Smooth muscle cell (in vitro differentiated cells): Measurements from ENCODE around the gene ZSCAN21. TPM values are rescaled to one million over a fixed set of nuclear protein-coding genes. Genes with fewer than 3 reads are reported as not detected.

Experiments used
- DNase-seq: peaks from one replicate; lab custom pipeline; 2025; ENCODE audit not compliant: unreplicated experiment; lab: John Stamatoyannopoulos, UW
- H2AFZ ChIP-seq: fragments of 200-600 bp; sonication (generic); 2 replicates; pipeline ENCODE4 v1.6.0; 2016; ENCODE audit warnings: antibody characterized with exemption, low read depth, mild to moderate bottlenecking
- H3F3A ChIP-seq: fragments of 200-600 bp; sonication (generic); 2 replicates; pipeline ENCODE4 v1.6.0; 2017; ENCODE audit warnings: antibody characterized with exemption, low read depth
- H3K27ac ChIP-seq: fragments of 200-600 bp; sonication (generic); 2 replicates; pipeline ENCODE4 v1.5.1; 2016; ENCODE audit warnings: low read depth, mild to moderate bottlenecking
- H3K27me3 ChIP-seq: fragments of 200-600 bp; sonication (generic); 2 replicates; pipeline ENCODE4 v1.6.1; 2016; ENCODE audit warnings: low read depth, mild to moderate bottlenecking
- H3K36me3 ChIP-seq: fragments of 200-600 bp; sonication (generic); 2 replicates; pipeline ENCODE4 v1.5.1; 2016; ENCODE audit warnings: low read depth
- H3K4me1 ChIP-seq: fragments of 200-600 bp; sonication (generic); 2 replicates; pipeline ENCODE4 v1.5.1; 2016; ENCODE audit warnings: low read depth
- H3K4me2 ChIP-seq: fragments of 200-600 bp; sonication (generic); 2 replicates; pipeline ENCODE4 v1.6.0; 2016; ENCODE audit warnings: mild to moderate bottlenecking
- H3K4me3 ChIP-seq: fragments of 200-600 bp; sonication (generic); 2 replicates; pipeline ENCODE4 v1.5.1; 2016; ENCODE audit warnings: mild to moderate bottlenecking
- H3K79me2 ChIP-seq: fragments of 200-600 bp; sonication (generic); 2 replicates; pipeline ENCODE4 v1.6.0; 2016; ENCODE audit warnings: low read depth, mild to moderate bottlenecking
- H3K9ac ChIP-seq: fragments of 200-600 bp; sonication (generic); 2 replicates; pipeline ENCODE4 v1.6.0; 2016; ENCODE audit warnings: low read depth
- H3K9me3 ChIP-seq: fragments of 200-600 bp; sonication (generic); replicated peaks from 2 replicates; pipeline ENCODE4 v1.5.1; 2016; ENCODE audit warnings: low read depth
- H4K20me1 ChIP-seq: fragments of 200-600 bp; sonication (generic); 2 replicates; pipeline ENCODE4 v1.6.0; 2016; ENCODE audit warnings: low read depth
- WGBS: methylation state at CpG from one replicate; pipeline ENCODE4 v1.1.7; 2016; ENCODE audit warnings: low lambda C conversion rate; 5-methylcytosine and 5-hydroxymethylcytosine counted together
- polyA plus RNA-seq: library from polyadenylated mRNA; unstranded; fragments of >200 nt; fragmentation: Nextera tagmentation; extraction: Ambion mirVana; gene quantifications from 2 replicates; pipeline ENCODE4 v1.2.1, GENCODE V29; 2016
- total RNA-seq: library from RNA; depleted of rRNA; stranded (reverse); fragments of >200 nt; gene quantifications from 2 replicates; pipeline ENCODE4 v1.2.3, GENCODE V29; 2014
- TF ChIP-seq, protein P1 (sequence below): fragments of 200-600 bp; sonication (generic); IDR thresholded peaks from 2 replicates; pipeline ENCODE4 v1.5.1; 2017; ENCODE audit warnings: borderline replicate concordance, mild to moderate bottlenecking, antibody characterized with exemption; ENCODE audit not compliant: insufficient read depth, poor library complexity, severe bottlenecking

Gene ZSCAN21
- total and polyA plus RNA-seq, 2 experiments from 2014 or later, result 11.3 to 15.3 TPM

DNA sequence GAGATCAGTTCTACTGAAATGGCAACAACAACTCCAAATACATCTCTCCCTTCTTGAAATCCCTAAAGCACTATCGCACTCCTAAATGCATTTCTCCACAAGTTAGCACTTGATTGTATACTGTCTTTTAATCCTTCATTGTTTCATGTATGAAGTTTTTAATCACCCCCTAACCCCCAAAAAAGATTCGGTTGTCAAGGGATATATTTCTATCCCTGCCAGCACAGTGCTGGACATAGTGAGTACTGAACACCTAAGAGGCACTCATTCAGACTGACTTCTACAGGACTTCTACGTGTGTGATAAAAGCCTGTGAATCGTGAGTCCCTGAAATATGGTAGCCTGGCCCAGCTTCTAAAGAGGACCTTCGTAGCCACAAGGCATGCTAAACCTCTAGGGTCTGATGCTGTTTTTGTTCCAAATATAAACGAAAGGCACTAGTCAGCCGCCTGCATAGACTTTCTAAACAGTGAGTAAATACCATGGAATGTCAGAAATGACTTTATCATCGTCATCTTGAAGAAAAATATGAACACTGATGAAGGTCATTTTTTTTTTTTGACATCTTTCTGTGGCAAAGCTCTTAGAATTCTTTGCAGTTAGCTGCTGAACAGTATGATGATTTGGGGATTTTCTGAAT is 14.6 kb upstream of the ZSCAN21 start:
- H3F3A ChIP-seq, result peaks cover 7% of the 10 kb centered on the region
- H2AFZ ChIP-seq, result no peak overlapping the region
- H3K27ac ChIP-seq, result peak overlapping the region; percentile 67
- H3K4me3 ChIP-seq, result no peak overlapping the region
- H3K4me2 ChIP-seq, result no peak overlapping the region
- no peaks in the 10 kb centered on the region for H3K9me3 ChIP-seq
- TF ChIP-seq, protein P1, sequence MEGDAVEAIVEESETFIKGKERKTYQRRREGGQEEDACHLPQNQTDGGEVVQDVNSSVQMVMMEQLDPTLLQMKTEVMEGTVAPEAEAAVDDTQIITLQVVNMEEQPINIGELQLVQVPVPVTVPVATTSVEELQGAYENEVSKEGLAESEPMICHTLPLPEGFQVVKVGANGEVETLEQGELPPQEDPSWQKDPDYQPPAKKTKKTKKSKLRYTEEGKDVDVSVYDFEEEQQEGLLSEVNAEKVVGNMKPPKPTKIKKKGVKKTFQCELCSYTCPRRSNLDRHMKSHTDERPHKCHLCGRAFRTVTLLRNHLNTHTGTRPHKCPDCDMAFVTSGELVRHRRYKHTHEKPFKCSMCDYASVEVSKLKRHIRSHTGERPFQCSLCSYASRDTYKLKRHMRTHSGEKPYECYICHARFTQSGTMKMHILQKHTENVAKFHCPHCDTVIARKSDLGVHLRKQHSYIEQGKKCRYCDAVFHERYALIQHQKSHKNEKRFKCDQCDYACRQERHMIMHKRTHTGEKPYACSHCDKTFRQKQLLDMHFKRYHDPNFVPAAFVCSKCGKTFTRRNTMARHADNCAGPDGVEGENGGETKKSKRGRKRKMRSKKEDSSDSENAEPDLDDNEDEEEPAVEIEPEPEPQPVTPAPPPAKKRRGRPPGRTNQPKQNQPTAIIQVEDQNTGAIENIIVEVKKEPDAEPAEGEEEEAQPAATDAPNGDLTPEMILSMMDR, result no peak
- no peaks in the 10 kb centered on the region for H4K20me1 ChIP-seq
- DNase-seq, result no peak
- H3K9ac ChIP-seq, result no peak overlapping the region
- peaks cover 21% of the 10 kb centered on the region for H3K36me3 ChIP-seq
- H3K4me1 ChIP-seq, result no peaks in the 10 kb centered on the region
- WGBS, result 69% methylated on average over 8 of the region's 8 CpGs
- peaks cover 4% of the 10 kb centered on the region for H3K79me2 ChIP-seq
- no peaks in the 10 kb centered on the region for H3K27me3 ChIP-seq

GRCh38 chr7:100035876-100036275 is 13.7 kb upstream of the ZSCAN21 start:
- Histone ChIP-seq H3K9me3 (no peaks in the 10 kb centered on the region), H3K27ac (peak overlapping the region; percentile 67), H4K20me1 (no peaks in the 10 kb centered on the region), H3K27me3 (no peaks in the 10 kb centered on the region), H3K36me3 (peaks cover 21% of the 10 kb centered on the region), H3K4me3 (no peak overlapping the region), H3F3A (peaks cover 7% of the 10 kb centered on the region), H3K4me1 (no peaks in the 10 kb centered on the region), H2AFZ (no peak overlapping the region), H3K79me2 (peaks cover 4% of the 10 kb centered on the region), H3K9ac (no peak overlapping the region), H3K4me2 (no peak overlapping the region)
- WGBS, result 90% methylated on average over 6 of the region's 6 CpGs
- TF ChIP-seq, protein P1, result no peak
- no peak for DNase-seq

GRCh38 chr7:100038326-100038725 is 11.2 kb upstream of the ZSCAN21 start:
- Histone ChIP-seq H3K79me2 (no peaks in the 10 kb centered on the region), H3K4me2 (no peak overlapping the region), H3K36me3 (peaks cover 17% of the 10 kb centered on the region), H3K27ac (no peak overlapping the region), H3K4me1 (no peaks in the 10 kb centered on the region), H4K20me1 (no peaks in the 10 kb centered on the region), H3K27me3 (no peaks in the 10 kb centered on the region), H3K9me3 (no peaks in the 10 kb centered on the region), H3K4me3 (no peak overlapping the region), H3K9ac (no peak overlapping the region), H3F3A (peaks cover 13% of the 10 kb centered on the region), H2AFZ (no peak overlapping the region)
- TF ChIP-seq, protein P1, result no peak
- 89% methylated on average over 7 of the region's 7 CpGs for WGBS
- no peak for DNase-seq

GRCh38 chr7:100040575-100040974 is 9.0 kb upstream of the ZSCAN21 start:
- WGBS, result 92% methylated on average over 7 of the region's 7 CpGs
- no peaks in the 10 kb centered on the region for H3K36me3 ChIP-seq

More at GRCh38 chr7:100040575-100040974, 9.0 kb upstream of the ZSCAN21 start:
- Histone ChIP-seq H4K20me1 (no peaks in the 10 kb centered on the region), H3K9ac (no peak overlapping the region), H3K4me3 (no peak overlapping the region), H3K27me3 (no peaks in the 10 kb centered on the region), H3K4me2 (no peak overlapping the region), H3K4me1 (no peaks in the 10 kb centered on the region), H3K79me2 (no peaks in the 10 kb centered on the region), H3K9me3 (no peaks in the 10 kb centered on the region), H3K27ac (no peak overlapping the region), H2AFZ (no peak overlapping the region), H3F3A (peaks cover 5% of the 10 kb centered on the region)
- DNase-seq, result no peak
- TF ChIP-seq, protein P1, result no peak
